KOPT-K1 (cell line): ENCODE results near the gene MAP2K1.
"Not testable (repeated sequence)": the region's sequence is repeated elsewhere in the genome, so short reads cannot be mapped to it uniquely, and the experiment has no call there.

Source experiments
- H3K27ac ChIP-seq: fragments of 200-600 bp; sonication (generic); 2 replicates; pipeline ENCODE4 v1.5.1; 2016; ENCODE audit warnings: antibody characterized with exemption, mild to moderate bottlenecking, low read depth, low read length; ENCODE audit not compliant: poor library complexity, severe bottlenecking
- H3K36me3 ChIP-seq: fragments of 200-600 bp; sonication (generic); 2 replicates; pipeline ENCODE4 v1.5.1; 2017; ENCODE audit warnings: antibody characterized with exemption, mild to moderate bottlenecking, low read length, moderate library complexity; ENCODE audit not compliant: insufficient read depth
- H3K9me3 ChIP-seq: fragments of 200-600 bp; sonication (generic); 2 replicates; pipeline ENCODE4 v1.5.1; 2017; ENCODE audit warnings: antibody characterized with exemption, low read length, mild to moderate bottlenecking; ENCODE audit not compliant: insufficient read depth, poor library complexity, severe bottlenecking

Gene MAP2K1

GRCh38 chr15:66494262-66494661, 107.5 kb downstream of the MAP2K1 start:
- H3K36me3 ChIP-seq: peaks cover 85% of the 10 kb centered on the region
- no peak overlapping the region for H3K27ac ChIP-seq
- H3K9me3 ChIP-seq: no peaks in the 10 kb centered on the region

GRCh38 chr15:66496951-66497501, 110.3 kb downstream of the MAP2K1 start:
- Histone ChIP-seq H3K36me3 (peaks cover 85% of the 10 kb centered on the region), H3K9me3 (no peaks in the 10 kb centered on the region), H3K27ac (peak overlapping the region; percentile 80)

- Histone ChIP-seq H3K27ac (peak within 1 kb of the TSS; percentile 80), H3K36me3 (peaks cover 85% of the 10 kb centered on the region), H3K9me3 (no peaks in the 10 kb centered on the region)
These were observed 111.1 kb downstream of the MAP2K1 start, which contains the start of gene SNAPC5 for GRCh38 chr15:66497502-66498455. SNAPC5 (minus strand) TSS chr15:66497762; CDS start chr15:66497731, 31 bp downstream.

- H3K36me3 ChIP-seq: peaks cover 85% of the 10 kb centered on the region
- no peaks in the 10 kb centered on the region for H3K9me3 ChIP-seq
- no peak overlapping the region for H3K27ac ChIP-seq
These were observed 112.0 kb downstream of the MAP2K1 start for GRCh38 chr15:66498501-66499386.

DNA sequence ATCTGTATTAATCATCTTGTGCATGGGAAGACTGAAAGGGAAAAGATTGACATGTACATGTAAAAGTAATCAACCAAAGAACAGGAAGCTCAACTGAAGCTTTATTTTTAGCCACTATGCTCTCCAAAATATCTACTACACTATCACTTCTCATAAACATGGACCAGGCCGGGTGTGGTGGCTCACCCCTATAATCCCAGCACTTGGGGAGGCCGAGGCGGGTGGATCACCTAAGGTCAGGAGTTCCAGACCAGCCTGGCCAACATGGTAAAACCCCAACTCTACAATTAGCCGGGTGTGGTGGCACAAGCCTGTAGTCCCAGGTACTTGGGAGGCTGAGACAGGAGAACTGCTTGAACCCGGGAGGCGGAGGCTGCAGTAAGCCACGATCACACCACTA, 113.6 kb downstream of the MAP2K1 start:
- not testable (repeated sequence) for H3K27ac ChIP-seq, H3K9me3 ChIP-seq
- peaks cover 75% of the 10 kb centered on the region for H3K36me3 ChIP-seq

- H3K36me3 ChIP-seq: peaks cover 67% of the 10 kb centered on the region
- no peak overlapping the region for H3K27ac ChIP-seq
- no peaks in the 10 kb centered on the region for H3K9me3 ChIP-seq
These were observed 115.8 kb downstream of the MAP2K1 start for GRCh38 chr15:66502491-66502890.

GRCh38 chr15:66503041-66503648, 116.4 kb downstream of the MAP2K1 start:
- H3K9me3 ChIP-seq: not testable (repeated sequence)
- H3K27ac ChIP-seq: peak overlapping the region; percentile 86
- peaks cover 62% of the 10 kb centered on the region for H3K36me3 ChIP-seq

- no peaks in the 10 kb centered on the region for H3K9me3 ChIP-seq
- peak overlapping the region; percentile 86 for H3K27ac ChIP-seq
- H3K36me3 ChIP-seq: peaks cover 56% of the 10 kb centered on the region
These were observed 117.3 kb downstream of the MAP2K1 start for GRCh38 chr15:66503780-66504562.

DNA sequence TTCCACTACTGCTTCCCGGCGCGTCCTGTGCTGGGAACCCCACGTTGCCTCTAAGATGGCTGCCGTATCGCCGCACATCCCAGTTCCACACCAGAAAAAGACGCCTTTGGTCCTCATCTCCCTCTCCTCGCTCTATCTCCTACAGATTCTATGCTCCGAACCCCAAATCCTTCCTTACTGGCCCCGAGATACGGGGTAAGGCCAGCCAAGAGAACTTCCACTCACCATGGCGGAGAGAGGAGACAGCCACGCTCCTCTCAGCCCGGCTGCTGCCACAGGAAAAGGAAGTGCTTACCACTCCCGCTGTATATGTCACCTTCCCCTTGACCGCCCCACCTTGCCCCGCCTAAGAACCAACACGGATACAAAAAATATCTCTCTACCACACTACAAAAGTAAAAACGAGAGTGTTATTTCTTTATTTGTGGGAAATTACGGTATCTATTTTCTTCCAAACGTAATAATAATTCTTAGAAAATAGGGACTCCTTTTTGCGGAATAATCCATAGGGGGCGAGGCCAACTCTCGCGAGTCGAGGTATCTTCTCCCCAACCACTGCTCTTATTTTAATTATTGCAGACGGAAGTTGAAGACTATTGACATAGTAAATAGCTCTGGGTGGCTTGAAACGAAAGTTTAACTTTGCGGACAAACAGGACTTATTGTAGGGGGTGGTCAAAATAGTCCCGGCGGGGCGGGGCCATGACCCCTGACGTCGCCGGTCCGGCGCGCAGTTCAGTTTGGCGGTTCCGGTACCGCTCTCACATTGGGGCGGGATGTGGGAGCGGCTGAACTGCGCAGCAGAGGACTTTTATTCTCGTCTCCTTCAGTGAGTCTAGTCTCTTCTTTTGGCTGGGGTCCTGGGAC, 118.1 kb downstream of the MAP2K1 start, which contains the start of the genes RPL4 and ZWILCH:
RPL4 (minus strand) TSS at position 293 of the 867 bp plus-strand sequence; CDS start at position 228, 65 bp downstream.
ZWILCH (plus strand) TSS at position 764 of the 867 bp plus-strand sequence; CDS start at position 777, 13 bp downstream.
- H3K27ac ChIP-seq: peak within 1 kb of the TSS; percentile 86
- no peaks in the 10 kb centered on the region for H3K9me3 ChIP-seq
- peaks cover 55% of the 10 kb centered on the region for H3K36me3 ChIP-seq

GRCh38 chr15:66505430-66505811, 118.7 kb downstream of the MAP2K1 start:
- H3K9me3 ChIP-seq: no peaks in the 10 kb centered on the region
- H3K27ac ChIP-seq: peak overlapping the region; percentile 86
- peaks cover 52% of the 10 kb centered on the region for H3K36me3 ChIP-seq

DNA sequence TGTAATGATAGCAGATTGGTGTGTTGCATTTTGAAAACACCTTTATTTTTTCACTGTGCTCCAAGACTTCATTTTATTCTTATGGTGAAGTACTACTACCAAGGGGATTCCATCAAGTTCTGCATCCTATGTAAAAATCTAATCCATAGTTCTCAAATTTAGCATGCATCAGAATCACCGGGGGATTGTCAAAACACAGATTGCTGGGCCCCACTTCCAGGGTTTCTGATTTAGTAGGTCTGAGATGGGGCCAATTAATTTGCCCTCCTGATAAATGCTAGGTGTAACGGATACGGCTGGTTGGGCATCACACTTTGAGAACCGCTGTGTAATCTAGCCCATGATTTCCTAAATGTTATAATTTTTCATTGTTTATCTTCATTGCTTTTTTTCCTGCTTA, 119.1 kb downstream of the MAP2K1 start:
- peaks cover 52% of the 10 kb centered on the region for H3K36me3 ChIP-seq
- H3K9me3 ChIP-seq: no peaks in the 10 kb centered on the region
- H3K27ac ChIP-seq: peak overlapping the region; percentile 86

DNA sequence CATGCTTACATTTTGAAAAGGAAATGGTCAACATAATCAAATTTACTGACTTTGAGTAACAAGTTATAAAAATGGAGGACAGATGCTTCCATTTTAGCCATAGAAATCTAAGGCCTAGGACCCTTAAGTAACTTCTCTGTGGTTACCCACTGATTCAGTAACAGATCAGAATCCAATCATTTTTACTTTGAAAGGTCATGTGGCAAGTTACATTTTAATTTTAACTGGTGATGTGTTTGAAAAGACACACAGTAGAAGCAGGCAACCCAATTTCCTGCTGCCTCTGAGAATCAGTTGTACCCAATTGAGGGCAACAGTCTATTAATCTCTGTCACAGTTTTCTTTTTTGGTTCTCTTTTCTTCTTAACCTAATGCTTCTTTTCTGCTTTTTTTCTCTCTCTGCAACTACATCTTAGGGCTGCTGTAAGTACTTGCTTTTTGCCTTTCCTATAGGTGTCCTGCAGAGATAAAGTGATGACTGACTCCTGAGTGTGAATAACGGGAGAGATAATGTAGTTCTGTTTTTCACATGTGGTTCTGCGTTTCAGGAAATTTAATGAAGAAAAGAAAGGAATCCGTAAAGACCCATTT, 121.7 kb downstream of the MAP2K1 start:
- Histone ChIP-seq H3K9me3 (no peaks in the 10 kb centered on the region), H3K27ac (peak overlapping the region; percentile 37), H3K36me3 (peaks cover 42% of the 10 kb centered on the region)

DNA sequence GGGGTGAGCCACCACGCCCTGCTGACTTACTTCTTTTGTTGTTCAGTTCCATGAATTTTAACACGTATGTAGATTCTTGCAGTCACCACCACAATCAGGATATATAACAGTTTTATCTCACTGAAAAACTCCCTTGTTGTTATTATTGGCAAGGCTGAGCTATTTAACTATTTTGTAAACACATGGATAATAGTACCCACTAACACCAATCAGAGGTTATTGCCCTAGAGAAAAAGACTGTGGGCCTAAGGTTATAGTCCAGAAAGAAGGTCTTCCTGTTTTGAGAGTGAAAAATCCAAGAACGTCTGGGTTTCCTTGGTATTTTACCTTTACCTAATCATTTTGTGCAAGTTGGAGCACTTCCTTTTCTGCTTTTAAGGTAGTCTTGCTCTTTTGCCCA, 127.9 kb downstream of the MAP2K1 start:
- Histone ChIP-seq H3K36me3 (peaks cover 78% of the 10 kb centered on the region), H3K27ac (no peak overlapping the region), H3K9me3 (no peaks in the 10 kb centered on the region)
